Measurements from ENCODE around the gene LY6G6F.

Gene LY6G6F

DNA sequence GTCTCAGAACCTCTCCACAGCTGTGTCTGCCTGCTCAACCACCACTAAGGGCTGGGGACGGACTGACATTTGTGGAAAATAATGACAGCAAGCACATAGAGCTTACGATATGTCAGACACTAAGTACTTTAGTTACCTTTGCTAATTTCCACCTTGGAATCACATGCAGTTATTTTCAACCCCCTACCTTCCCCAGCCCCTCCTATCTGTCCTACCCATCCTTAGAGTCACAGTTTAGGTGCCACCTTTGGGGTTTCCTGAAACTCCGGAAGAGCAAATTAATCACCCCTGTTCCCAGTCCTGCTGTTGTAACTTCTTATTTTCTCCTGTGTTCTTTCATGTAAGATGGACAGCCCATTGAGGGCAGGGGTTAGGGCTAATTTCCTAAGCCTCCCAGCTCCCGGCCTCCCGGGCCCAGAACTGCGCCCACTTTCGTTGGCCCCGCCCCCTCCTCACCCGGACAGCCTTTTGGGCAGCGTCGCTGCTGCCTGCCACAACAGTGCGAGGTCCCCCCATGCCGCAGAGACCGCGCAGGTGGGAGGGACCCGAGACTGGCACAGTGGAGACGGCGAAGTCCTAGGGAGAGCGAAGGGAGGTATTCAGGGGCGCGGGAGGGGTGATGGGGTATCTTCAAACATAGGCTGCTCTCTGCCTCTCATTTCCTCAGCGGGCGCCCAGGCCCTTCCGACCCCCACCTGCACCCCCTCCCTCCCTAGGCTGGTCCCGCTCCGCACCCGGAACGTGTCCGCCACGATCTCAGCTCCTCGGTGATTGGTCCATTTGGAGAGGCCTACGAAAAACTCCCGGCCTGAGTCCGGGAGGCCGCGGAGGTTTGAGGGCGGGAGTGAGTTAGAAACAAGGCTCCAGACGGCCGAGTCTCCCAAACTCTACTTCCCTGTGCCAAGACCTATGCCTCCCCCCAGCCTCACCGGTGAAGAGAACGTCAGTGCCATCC lies 21.3 kb downstream of the LY6G6F start:
- Histone ChIP-seq H3K27me3 (ENCODE audit: control insufficient read depth, insufficient read depth, low read length) (no peaks in the 10 kb centered on the region), H3K9me3 (ENCODE audit: control insufficient read depth, insufficient read depth, low read length) (no peaks in the 10 kb centered on the region), H3K4me3 (ENCODE audit: low read length) (no peak overlapping the region), H3K27ac (ENCODE audit: low read length) (no peak overlapping the region), H3K36me3 (ENCODE audit: control insufficient read depth, insufficient read depth, low read length) (peaks cover 13% of the 10 kb centered on the region; the same call in 1 of the 2 replicates), H3K4me1 (ENCODE audit: control insufficient read depth, insufficient read depth, low read length) (peaks cover 2% of the 10 kb centered on the region; the same call in 1 of the 2 replicates)
- no peak for DNase-seq (ENCODE audit: low read depth, low spot score)
- WGBS (ENCODE audit: insufficient coverage, insufficient read length): no CpG with 5 or more reads among the region's 41 CpGs

DNA sequence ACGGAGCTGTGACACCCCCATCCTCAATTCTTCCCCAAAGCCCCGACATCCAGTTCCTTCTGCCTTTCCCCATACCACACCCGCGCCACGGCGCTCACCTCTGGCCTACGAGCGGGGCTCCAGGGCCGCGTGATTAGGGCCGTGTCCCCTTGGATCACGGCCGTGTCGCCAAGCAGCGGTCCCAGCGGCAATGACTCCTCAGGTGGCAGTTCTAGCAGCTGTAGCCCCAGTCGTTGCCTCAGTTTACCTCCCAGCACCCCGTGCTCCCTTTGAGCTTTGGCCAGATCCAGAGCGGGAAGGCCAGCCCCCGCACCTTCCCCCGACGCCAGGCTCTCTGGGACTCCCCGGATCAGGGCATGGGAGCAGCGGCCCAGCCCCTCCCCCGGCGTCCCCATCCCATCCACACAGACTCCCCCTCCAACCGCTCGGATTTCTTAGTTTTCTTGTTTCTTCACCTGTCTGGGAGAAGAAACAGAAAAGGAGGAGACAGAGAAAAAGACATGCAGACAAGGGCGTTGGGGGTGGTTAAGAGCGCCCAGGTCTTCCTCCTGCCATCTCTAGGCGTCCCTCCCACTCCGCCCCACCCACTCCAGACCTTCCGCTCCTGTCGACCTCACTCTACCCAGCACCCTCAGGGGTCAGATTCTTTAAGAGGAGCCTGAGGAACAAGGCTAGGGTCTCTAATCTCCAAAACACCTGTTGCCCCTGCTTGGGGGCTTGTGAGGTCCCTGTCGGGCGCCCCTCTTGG lies 22.3 kb downstream of the LY6G6F start, which contains the start of gene DDAH2:
DDAH2 (minus strand) TSS at position 533 of the 748 bp plus-strand sequence; CDS start at position 395, 138 bp downstream.
- Histone ChIP-seq H3K27ac (ENCODE audit: low read length) (no peak within 1 kb of the TSS), H3K4me1 (ENCODE audit: control insufficient read depth, insufficient read depth, low read length) (peaks cover 2% of the 10 kb centered on the region; the same call in 1 of the 2 replicates), H3K27me3 (ENCODE audit: control insufficient read depth, insufficient read depth, low read length) (no peaks in the 10 kb centered on the region), H3K4me3 (ENCODE audit: low read length) (peak within 1 kb of the TSS; percentile 71), H3K36me3 (ENCODE audit: control insufficient read depth, insufficient read depth, low read length) (peaks cover 17% of the 10 kb centered on the region; the same call in 1 of the 2 replicates), H3K9me3 (ENCODE audit: control insufficient read depth, insufficient read depth, low read length) (no peaks in the 10 kb centered on the region)
- no peak for DNase-seq (ENCODE audit: low read depth, low spot score)
- WGBS (ENCODE audit: insufficient coverage, insufficient read length): no CpG with 5 or more reads among the region's 36 CpGs

DNA sequence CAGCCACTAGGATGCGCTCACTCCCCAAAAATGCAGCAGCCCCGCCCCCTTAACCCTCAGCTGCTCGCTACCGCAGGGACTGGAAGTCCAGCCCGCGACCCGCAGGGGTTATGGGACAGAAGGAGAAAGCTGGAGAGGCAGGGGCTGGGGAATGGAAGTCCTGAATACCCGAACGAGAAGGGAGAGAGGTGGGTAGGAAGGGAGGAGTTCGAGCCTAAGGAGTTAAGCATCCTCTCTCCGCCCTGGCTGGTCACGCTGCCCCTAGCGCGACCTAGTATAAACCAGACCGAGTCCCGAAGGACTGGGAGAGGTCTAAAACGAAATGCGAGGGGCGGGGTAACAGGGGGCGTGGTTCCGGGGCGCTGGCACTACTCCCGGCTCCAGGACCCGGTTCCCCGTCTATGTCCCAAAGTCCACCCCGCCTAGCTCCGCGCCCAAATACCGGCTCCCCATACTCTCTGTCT lies 22.9 kb downstream of the LY6G6F start:
- no CpG with 5 or more reads among the region's 29 CpGs for WGBS (ENCODE audit: insufficient coverage, insufficient read length)
- Histone ChIP-seq H3K27ac (ENCODE audit: low read length) (no peak overlapping the region), H3K4me3 (ENCODE audit: low read length) (peak overlapping the region; percentile 71), H3K27me3 (ENCODE audit: control insufficient read depth, insufficient read depth, low read length) (no peaks in the 10 kb centered on the region), H3K4me1 (ENCODE audit: control insufficient read depth, insufficient read depth, low read length) (peaks cover 6% of the 10 kb centered on the region), H3K36me3 (ENCODE audit: control insufficient read depth, insufficient read depth, low read length) (peaks cover 20% of the 10 kb centered on the region; the same call in 1 of the 2 replicates), H3K9me3 (ENCODE audit: control insufficient read depth, insufficient read depth, low read length) (no peaks in the 10 kb centered on the region)
- no peak for DNase-seq (ENCODE audit: low read depth, low spot score)

DNA sequence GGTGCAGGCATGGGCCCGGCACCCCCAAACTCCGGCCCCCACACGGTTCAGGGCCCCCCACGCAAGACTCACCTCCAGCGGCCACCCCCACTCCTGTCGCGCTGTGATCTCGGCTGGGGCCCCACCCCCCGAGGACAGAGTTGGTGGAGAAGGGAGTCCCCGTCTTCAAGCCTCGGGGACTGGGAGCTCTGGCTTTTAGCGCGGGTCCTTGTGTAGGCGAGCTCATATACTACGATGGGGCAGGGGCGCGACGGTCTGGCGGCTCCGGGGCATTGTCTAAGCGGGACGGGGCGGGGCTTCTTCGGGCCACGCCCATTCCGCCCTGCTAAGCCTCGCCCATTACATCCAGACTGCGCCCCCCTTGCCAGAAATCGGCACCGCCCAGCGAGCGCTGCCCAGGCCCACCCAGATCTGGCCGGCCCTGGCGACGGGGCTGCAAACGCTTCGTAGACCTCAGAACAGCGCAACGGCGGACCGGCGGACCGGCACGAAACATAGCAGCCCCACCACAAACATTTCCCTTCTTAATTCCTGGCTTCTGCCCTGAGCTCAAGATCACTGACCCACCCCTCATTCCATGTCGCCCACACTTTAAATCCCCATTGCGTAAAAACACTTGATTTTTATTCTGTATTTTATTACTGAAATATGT lies 23.4 kb downstream of the LY6G6F start:
- peak overlapping the region; percentile 71 for H3K4me3 ChIP-seq (ENCODE audit: low read length)
- no peak overlapping the region for H3K27ac ChIP-seq (ENCODE audit: low read length)
- WGBS (ENCODE audit: insufficient coverage, insufficient read length): no CpG with 5 or more reads among the region's 46 CpGs
- H3K27me3 ChIP-seq (ENCODE audit: control insufficient read depth, insufficient read depth, low read length): no peaks in the 10 kb centered on the region
- H3K4me1 ChIP-seq (ENCODE audit: control insufficient read depth, insufficient read depth, low read length): peaks cover 6% of the 10 kb centered on the region
- H3K9me3 ChIP-seq (ENCODE audit: control insufficient read depth, insufficient read depth, low read length): no peaks in the 10 kb centered on the region
- DNase-seq (ENCODE audit: low read depth, low spot score): no peak
- peaks cover 20% of the 10 kb centered on the region; the same call in 1 of the 2 replicates for H3K36me3 ChIP-seq (ENCODE audit: control insufficient read depth, insufficient read depth, low read length)

DNA sequence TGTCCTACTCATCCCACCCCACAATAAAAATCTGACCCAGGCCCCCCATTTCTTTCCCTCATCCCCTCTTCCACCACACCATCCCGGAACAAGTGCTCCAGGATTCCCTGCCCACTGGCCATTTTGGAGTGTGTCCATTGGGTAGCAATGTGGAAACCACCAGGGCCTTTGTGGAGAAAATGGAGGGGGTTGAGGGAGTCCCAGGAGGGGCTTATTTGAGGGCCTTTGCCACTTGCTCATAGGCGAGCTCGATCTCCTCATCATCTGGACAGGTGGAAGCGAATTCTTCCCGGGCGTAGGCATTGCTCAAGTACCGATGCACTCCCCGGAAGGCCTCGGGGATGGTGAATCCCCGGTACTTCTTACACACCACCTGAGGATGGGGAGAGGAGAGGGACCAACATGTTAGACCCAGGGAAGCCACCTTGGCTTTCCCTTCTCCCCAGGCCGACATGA lies 24.0 kb downstream of the LY6G6F start:
- no peaks in the 10 kb centered on the region for H3K9me3 ChIP-seq (ENCODE audit: control insufficient read depth, insufficient read depth, low read length)
- no peak for DNase-seq (ENCODE audit: low read depth, low spot score)
- peaks cover 6% of the 10 kb centered on the region for H3K4me1 ChIP-seq (ENCODE audit: control insufficient read depth, insufficient read depth, low read length)
- H3K4me3 ChIP-seq (ENCODE audit: low read length): no peak overlapping the region; the same call in 1 of the 2 replicates
- WGBS (ENCODE audit: insufficient coverage, insufficient read length): no CpG with 5 or more reads among the region's 11 CpGs
- no peak overlapping the region for H3K27ac ChIP-seq (ENCODE audit: low read length)
- H3K36me3 ChIP-seq (ENCODE audit: control insufficient read depth, insufficient read depth, low read length): peaks cover 20% of the 10 kb centered on the region; the same call in 1 of the 2 replicates
- H3K27me3 ChIP-seq (ENCODE audit: control insufficient read depth, insufficient read depth, low read length): no peaks in the 10 kb centered on the region

DNA sequence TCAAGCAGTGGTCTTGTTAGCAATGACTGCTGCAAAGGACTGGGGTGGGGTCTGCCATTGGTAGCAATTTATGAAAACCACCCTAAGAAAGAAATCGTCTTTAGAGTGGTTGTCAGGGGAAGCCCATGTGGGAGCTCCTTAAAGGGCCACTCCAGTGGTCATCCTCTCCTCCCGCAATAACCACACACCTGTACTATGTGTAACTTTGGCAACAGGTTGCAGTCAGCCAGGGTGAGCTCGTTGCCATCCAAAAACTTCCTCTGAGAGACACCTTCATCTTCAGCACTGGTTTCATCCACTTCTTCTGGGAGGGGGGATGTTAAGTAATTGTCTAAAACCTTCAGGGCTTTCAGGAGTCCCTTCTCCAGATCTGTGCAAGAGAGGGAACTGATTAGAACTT lies 25.4 kb downstream of the LY6G6F start:
- H3K9me3 ChIP-seq (ENCODE audit: control insufficient read depth, insufficient read depth, low read length): no peaks in the 10 kb centered on the region
- peaks cover 7% of the 10 kb centered on the region for H3K4me1 ChIP-seq (ENCODE audit: control insufficient read depth, insufficient read depth, low read length)
- no peaks in the 10 kb centered on the region for H3K27me3 ChIP-seq (ENCODE audit: control insufficient read depth, insufficient read depth, low read length)
- no peak for DNase-seq (ENCODE audit: low read depth, low spot score)
- peaks cover 18% of the 10 kb centered on the region; the same call in 1 of the 2 replicates for H3K36me3 ChIP-seq (ENCODE audit: control insufficient read depth, insufficient read depth, low read length)
- no CpG with 5 or more reads among the region's 3 CpGs for WGBS (ENCODE audit: insufficient coverage, insufficient read length)
- H3K4me3 ChIP-seq (ENCODE audit: low read length): no peak overlapping the region
- no peak overlapping the region for H3K27ac ChIP-seq (ENCODE audit: low read length)

DNA sequence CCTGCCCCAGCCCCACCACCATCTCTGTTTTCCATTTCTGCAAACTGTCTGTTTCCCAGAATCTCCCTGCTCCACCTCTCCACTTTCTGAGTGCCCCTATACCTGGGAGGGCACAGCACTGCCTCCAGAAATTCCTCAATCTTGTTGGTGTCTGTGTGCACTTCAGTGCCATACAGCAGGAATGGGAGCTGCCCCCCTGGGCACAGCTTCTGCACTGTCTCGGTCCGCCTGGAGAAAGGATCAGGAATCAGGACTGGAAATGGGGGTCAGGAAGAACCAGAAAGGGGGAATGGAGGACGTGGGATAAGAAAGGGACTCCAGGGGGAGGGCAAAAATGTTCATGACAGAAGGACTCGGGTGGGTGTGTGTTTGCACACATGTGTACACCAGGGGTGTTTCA lies 27.1 kb downstream of the LY6G6F start:
- Histone ChIP-seq H3K9me3 (ENCODE audit: control insufficient read depth, insufficient read depth, low read length) (no peaks in the 10 kb centered on the region), H3K36me3 (ENCODE audit: control insufficient read depth, insufficient read depth, low read length) (peaks cover 14% of the 10 kb centered on the region; the same call in 1 of the 2 replicates), H3K4me3 (ENCODE audit: low read length) (no peak overlapping the region), H3K4me1 (ENCODE audit: control insufficient read depth, insufficient read depth, low read length) (peaks cover 13% of the 10 kb centered on the region), H3K27ac (ENCODE audit: low read length) (no peak overlapping the region), H3K27me3 (ENCODE audit: control insufficient read depth, insufficient read depth, low read length) (no peaks in the 10 kb centered on the region)
- WGBS (ENCODE audit: insufficient coverage, insufficient read length): no CpG with 5 or more reads among the region's 4 CpGs
- DNase-seq (ENCODE audit: low read depth, low spot score): no peak

DNA sequence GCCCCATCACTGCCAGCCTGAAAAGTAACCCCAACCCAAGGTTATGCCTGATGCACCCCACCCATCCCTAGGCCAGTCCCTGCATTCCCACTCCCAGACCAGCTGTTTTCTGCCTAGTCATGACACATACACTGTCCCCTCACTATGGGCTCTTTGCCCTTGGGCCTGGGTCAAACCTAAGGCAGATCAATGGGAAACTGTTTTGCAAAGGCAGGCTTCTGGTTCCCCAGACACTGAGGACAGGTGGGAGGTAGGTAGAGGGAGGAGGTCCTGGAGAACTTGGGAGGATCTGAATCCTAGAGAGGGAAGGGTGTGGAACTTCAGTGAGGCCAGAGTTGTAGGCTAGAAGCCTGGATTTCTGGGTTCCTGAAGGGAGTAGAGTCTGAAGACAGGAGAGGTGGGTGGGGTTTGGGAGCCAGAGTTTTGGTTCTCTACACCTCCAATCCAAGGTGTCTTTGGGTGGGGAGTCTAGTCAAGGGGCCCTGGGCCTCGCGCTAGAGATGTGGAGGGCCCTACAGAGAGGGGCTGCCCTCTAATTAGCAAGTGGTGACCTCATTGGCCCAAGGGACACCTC lies 27.7 kb downstream of the LY6G6F start:
- Histone ChIP-seq H3K27ac (ENCODE audit: low read length) (no peak overlapping the region), H3K9me3 (ENCODE audit: control insufficient read depth, insufficient read depth, low read length) (no peaks in the 10 kb centered on the region), H3K4me3 (ENCODE audit: low read length) (peak overlapping the region; percentile 91; the same call in 1 of the 2 replicates), H3K4me1 (ENCODE audit: control insufficient read depth, insufficient read depth, low read length) (peaks cover 15% of the 10 kb centered on the region), H3K27me3 (ENCODE audit: control insufficient read depth, insufficient read depth, low read length) (no peaks in the 10 kb centered on the region), H3K36me3 (ENCODE audit: control insufficient read depth, insufficient read depth, low read length) (peaks cover 14% of the 10 kb centered on the region; the same call in 1 of the 2 replicates)
- WGBS (ENCODE audit: insufficient coverage, insufficient read length): no CpG with 5 or more reads among the region's 2 CpGs
- no peak for DNase-seq (ENCODE audit: low read depth, low spot score)

DNA sequence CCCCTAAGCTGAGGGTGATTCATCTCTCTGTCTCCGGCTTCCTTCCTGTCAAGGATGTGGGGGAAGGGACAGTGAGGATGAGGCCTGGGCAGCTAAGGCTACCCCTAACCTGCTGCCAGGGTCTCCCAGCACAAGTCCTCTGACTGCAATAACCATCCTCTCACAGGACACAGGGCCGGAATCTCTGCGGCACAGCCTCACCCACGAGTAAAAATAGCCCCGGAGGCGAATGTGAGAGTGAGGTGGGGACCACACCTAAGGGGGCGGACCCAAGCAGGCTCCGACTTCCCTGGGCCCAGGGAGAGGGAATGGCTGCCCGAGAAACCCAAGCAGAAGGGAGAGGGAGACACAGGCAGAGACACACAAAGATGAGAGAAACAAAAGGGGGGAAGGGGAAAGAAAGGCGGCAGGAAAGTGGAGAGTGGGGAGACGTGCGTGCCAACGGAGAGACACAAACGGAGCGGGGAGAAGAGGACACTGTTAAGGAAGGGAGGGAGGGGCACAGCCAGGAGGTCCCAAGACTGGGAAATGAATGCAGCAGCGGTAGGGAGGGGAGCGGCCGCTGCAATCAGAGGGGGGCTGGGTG lies 28.2 kb downstream of the LY6G6F start:
- H3K9me3 ChIP-seq (ENCODE audit: control insufficient read depth, insufficient read depth, low read length): no peaks in the 10 kb centered on the region
- no CpG with 5 or more reads among the region's 18 CpGs for WGBS (ENCODE audit: insufficient coverage, insufficient read length)
- no peak for DNase-seq (ENCODE audit: low read depth, low spot score)
- peak overlapping the region; percentile 91; the same call in 1 of the 2 replicates for H3K4me3 ChIP-seq (ENCODE audit: low read length)
- H3K27ac ChIP-seq (ENCODE audit: low read length): no peak overlapping the region
- peaks cover 14% of the 10 kb centered on the region; the same call in 1 of the 2 replicates for H3K36me3 ChIP-seq (ENCODE audit: control insufficient read depth, insufficient read depth, low read length)
- H3K27me3 ChIP-seq (ENCODE audit: control insufficient read depth, insufficient read depth, low read length): no peaks in the 10 kb centered on the region
- peaks cover 15% of the 10 kb centered on the region for H3K4me1 ChIP-seq (ENCODE audit: control insufficient read depth, insufficient read depth, low read length)

All from iPS DF 6.9 (cell line).